ENCODE data around the gene ANKH.
A peak's percentile ranks its signal among the peaks of the same experiment; 100 is the strongest.
"Not testable (repeated sequence)": the region's sequence is repeated elsewhere in the genome, so short reads cannot be mapped to it uniquely, and the experiment has no call there.

The ANKH gene

GRCh38 chr5:14871214-14872069 lies at the start of gene ANKH:
TSS of gene ANKH (minus strand) at chr5:14871778. CDS start at chr5:14871447, 331 bp downstream.
- peak; percentile 85 for DNase-seq (ENCODE audit: low read depth)

- peak; percentile 48 for DNase-seq (ENCODE audit: low read depth)
These were observed 48.5 kb upstream of the ANKH start for GRCh38 chr5:14920121-14920520.

- not testable (repeated sequence) for DNase-seq (ENCODE audit: low read depth)
These were observed 47.5 kb upstream of the ANKH start for GRCh38 chr5:14919106-14919505.

- no peak for DNase-seq (ENCODE audit: low read depth)
These were observed 46.1 kb upstream of the ANKH start for GRCh38 chr5:14917719-14918118.

GRCh38 chr5:14915291-14915952 lies 43.8 kb upstream of the ANKH start:
- no peak for DNase-seq (ENCODE audit: low read depth)

- DNase-seq (ENCODE audit: low read depth): peak; percentile 82
These were observed 43.2 kb upstream of the ANKH start for GRCh38 chr5:14914623-14915260.

GRCh38 chr5:14914193-14914592 lies 42.6 kb upstream of the ANKH start:
- DNase-seq (ENCODE audit: low read depth): no peak

- DNase-seq (ENCODE audit: low read depth): no peak
These were observed 41.5 kb upstream of the ANKH start for GRCh38 chr5:14913096-14913495.

- no peak for DNase-seq (ENCODE audit: low read depth)
These were observed 40.6 kb upstream of the ANKH start for GRCh38 chr5:14912206-14912605.

GRCh38 chr5:14909369-14909768 lies 37.8 kb upstream of the ANKH start:
- no peak for DNase-seq (ENCODE audit: low read depth)

- no peak for DNase-seq (ENCODE audit: low read depth)
These were observed 36.6 kb upstream of the ANKH start for GRCh38 chr5:14908172-14908571.

GRCh38 chr5:14906628-14907027 lies 35.0 kb upstream of the ANKH start:
- no peak for DNase-seq (ENCODE audit: low read depth)

- DNase-seq (ENCODE audit: low read depth): no peak
These were observed 31.4 kb upstream of the ANKH start for GRCh38 chr5:14902826-14903560.

- DNase-seq (ENCODE audit: low read depth): peak; percentile 50
These were observed 30.0 kb upstream of the ANKH start for GRCh38 chr5:14901462-14902051.

GRCh38 chr5:14900693-14901461 lies 29.3 kb upstream of the ANKH start:
- DNase-seq (ENCODE audit: low read depth): no peak

- DNase-seq (ENCODE audit: low read depth): no peak
These were observed 24.6 kb upstream of the ANKH start for GRCh38 chr5:14896131-14896530.

GRCh38 chr5:14895301-14895700 lies 23.7 kb upstream of the ANKH start:
- DNase-seq (ENCODE audit: low read depth): peak; percentile 35

- no peak for DNase-seq (ENCODE audit: low read depth)
These were observed 23.2 kb upstream of the ANKH start for GRCh38 chr5:14894748-14895147.

GRCh38 chr5:14893381-14893780 lies 21.8 kb upstream of the ANKH start:
- DNase-seq (ENCODE audit: low read depth): no peak

GRCh38 chr5:14890846-14891245 lies 19.3 kb upstream of the ANKH start:
- no peak for DNase-seq (ENCODE audit: low read depth)

GRCh38 chr5:14884062-14884612 lies 12.6 kb upstream of the ANKH start:
- no peak for DNase-seq (ENCODE audit: low read depth)

Measured in ELR (cell line).